HG02981 (cell line): ENCODE results near the gene PSRC1.
A peak's percentile ranks its signal among the peaks of the same experiment; 100 is the strongest.
"Not testable (repeated sequence)": the region's sequence is repeated elsewhere in the genome, so short reads cannot be mapped to it uniquely, and the experiment has no call there.

Experiments
- ATAC-seq: cut with Tn5 transposase; IDR thresholded peaks from one replicate; pipeline ENCODE4 v1.9.1; 2021; ENCODE audit warnings: mild to moderate bottlenecking, moderate library complexity; ENCODE audit not compliant: unreplicated experiment

PSRC1 gene

DNA sequence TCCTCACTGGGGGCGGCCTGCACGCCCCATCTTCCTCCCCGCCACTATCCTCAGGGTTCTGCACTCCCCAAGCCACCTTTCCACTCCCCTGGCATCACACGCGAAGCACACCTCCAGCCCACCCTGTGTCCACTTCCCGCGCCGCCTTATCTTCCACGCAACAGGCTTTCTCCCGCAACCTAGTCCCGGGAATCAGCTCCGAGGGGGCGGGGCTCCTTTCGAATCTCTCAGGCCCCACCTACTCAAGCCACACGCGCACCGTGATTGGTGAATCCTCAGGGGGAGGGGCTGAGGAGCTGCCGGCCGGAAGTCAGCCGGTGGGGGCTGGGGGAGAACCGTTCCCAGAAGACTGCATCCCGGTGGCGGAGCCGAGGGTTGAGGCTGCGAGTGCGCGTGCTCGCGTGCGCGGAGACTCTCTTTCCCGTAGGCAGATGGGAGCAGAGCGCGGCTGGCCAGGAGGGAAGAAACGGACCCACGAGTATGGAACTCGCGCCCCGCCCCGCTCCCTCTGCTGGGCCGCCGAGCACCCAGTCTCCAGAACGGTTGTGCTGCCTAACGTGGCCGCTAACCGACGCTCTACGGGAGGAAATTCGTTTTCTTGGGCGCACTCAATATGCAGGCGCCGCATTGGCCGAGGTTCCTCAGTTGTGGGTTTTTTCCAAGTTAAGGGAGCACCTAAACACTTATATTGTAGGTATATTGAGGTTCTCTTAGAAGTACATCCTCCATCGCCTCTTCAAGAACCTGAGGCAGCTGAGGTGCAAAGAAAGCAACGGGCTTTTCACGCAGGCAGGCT, at the start of gene PSRC1:
Gene PSRC1, minus strand, starts transcription at position 194 of the 796 bp plus-strand sequence.
- peak; percentile 96 for ATAC-seq

DNA sequence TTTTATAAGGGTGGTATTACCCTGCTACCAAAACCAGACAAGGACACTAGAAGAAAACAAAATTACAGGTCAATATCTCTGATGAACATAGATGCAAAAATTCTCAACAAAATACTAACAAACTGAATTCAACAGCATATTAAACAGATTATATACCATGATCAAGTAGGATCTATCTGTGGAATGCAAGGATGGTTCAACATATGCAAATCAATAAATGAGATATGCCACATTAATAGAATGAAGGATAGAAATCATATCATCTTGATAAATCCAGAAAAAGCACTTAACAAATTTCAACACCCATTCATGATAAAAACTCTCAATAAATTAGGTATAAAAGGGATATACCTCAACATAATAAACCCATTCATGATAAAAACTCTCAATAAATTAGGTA, 48.2 kb upstream of the PSRC1 start:
- ATAC-seq: no peak

DNA sequence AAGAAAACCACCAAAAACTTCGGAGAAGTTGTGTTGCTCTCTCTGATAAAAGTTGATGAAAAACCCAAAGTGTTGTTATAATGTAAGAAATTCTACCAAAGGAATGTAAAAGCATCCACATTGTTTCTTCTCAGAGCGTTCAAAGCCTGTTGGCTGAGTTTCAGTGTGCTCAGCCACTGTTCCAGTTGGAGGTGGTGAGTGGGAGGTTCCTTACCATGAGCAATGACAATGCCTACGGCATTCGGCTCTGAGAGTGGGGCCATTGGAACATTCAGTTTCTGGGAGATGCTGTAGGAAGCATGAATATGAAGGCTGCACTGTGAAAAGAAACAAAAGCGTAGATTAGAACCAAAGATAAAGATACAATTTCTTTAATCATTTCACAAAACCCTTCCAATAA, 44.3 kb upstream of the PSRC1 start:
- ATAC-seq: no peak

DNA sequence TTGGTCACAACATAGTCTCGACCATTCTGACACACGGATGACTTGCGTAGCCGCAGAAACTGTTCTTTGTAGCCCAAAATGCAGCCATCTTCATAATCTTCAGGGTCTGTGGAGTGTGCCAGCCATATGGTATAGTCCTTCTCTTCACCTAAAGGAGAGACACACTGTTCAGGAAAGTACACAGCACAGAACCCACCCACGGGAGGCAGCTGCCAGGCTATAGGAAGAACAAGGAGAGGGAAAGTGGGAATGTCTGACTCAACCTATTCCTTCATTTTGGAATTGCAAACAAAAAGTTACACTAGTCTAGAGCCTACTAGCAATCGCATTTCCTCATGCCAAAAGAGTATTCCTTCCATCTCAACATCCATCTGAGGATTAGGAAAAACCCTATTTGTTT, 40.0 kb upstream of the PSRC1 start:
- no peak for ATAC-seq

DNA sequence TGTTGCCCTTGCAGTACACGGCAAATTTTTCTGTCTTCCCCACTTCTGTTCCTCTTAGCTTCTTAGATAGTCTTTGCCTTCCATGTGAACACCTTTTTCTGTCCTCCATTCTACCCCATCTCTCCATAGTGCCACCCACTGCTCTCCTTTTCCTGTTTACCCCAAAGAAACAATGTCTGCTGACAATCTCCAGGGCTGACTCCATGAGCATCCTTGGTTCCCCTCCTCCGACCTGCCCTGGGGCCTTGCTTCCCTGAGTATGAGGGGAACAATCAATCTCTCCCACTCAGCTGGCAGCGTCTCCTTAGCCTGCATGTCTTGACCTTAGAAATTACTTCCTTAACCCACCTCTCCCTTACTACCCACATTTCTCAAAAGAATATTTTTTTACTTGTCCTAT, 36.2 kb upstream of the PSRC1 start:
- no peak for ATAC-seq

DNA sequence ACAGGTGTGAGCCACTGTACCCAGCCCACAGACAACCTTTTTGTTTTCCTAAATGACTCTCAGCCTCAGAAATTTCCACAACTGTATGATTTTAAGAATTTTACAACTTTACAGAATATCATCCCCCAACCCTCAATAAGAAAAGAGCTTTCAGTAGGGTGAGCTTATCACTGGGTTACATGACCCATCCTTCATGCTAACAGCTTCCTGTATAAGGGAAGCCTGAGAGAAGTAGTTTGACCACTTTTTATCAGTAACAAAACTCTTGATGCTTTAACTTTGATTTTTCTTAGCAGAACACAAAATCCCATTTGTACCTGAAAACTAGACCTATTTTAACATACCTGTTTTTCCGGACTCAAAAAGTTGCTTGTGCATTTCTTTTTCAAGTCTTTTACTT, 33.6 kb upstream of the PSRC1 start:
- no peak for ATAC-seq

DNA sequence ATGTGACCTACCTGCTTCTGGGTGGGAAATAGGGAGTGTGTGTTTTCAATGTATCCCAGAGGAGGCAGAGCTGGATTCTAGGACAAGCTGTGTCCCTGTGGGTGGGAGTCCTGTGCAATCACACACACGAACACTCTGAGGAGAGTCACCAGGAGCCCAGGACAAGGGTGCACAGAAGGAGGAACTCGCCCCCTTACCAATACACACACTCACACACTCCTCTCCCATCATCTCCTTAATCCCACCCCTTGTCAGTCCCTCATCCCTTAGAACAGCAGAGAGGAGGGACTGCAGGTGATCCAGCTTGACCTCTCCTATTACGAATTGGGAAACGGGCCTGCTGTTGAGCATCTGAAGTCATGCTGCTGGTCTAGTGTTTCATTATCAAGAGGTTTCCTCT, 32.3 kb upstream of the PSRC1 start:
- no peak for ATAC-seq

DNA sequence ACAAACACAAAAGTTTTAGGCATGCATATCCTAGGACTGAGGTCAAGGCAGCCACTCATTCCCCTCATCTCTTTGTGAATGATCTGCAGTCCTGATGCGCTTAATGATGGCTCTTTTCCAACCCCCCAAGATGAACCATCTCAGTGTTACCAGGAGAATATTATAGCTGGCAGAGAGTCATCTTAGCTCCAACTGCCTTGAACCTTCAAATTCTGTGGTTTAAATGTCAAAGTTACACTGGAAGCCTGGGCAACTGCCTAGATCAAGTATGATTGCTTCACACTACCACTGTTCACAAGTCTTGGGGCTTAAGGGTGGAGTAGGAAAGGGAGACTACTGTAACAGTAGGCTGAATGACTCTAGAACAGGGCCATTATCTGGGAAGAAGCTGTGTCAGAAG, 31.9 kb upstream of the PSRC1 start:
- no peak for ATAC-seq

DNA sequence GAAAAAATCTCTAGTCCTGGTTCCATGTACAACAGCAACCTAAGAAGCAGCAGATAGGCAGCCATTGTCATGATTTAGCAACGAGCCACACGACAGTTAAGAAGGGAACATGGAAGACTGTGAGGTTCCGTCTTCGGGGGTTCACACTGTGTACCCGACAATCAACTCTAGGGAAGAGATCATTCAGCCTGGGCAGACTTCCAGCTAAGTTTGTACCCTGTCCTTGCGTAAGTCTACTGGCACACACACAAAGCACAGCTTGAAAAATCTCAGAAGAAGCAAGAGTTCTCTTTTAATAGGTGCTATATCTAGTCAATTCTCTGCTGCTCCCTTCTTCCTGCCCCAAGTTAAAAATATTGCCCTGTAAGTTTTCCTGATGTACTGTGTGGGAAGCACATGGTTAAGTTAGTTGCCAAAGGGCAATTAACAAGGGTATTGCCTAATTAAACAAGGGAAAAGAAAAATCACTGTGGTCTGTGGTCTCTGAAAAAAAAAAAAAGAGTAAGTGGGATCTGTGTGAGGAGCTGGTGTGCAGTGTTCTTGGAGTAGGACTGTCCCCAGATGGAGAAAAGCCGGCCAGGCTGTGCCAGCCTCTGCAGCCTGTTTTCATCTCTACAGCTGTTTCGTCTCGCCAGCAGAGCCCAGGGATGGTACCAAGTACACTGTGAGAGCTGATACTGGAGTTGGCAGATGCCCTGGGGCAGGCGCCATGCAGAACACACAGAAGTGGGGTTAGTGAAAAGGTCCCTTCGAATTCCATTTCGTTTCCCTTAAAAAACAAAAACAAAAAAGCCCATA, 30.2 kb upstream of the PSRC1 start:
- ATAC-seq: no peak

DNA sequence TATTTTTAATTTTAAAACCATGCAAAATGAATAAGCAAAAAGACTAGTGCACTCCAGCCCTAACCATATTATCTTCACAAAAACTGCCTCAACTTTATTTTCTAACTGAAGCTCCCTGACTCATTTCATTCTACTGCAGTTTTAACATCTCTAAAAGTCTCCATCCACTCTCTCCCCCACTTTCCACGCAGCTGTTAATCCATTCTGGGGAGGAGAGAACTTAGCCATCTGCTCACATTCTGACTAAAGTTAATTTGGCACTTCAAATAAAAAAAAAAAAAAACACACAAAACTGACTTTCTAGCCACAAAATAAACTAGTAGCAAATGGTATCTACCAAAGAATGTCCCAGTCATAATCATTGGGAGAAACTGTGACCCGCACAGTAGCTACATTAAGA, 29.3 kb upstream of the PSRC1 start:
- no peak for ATAC-seq

DNA sequence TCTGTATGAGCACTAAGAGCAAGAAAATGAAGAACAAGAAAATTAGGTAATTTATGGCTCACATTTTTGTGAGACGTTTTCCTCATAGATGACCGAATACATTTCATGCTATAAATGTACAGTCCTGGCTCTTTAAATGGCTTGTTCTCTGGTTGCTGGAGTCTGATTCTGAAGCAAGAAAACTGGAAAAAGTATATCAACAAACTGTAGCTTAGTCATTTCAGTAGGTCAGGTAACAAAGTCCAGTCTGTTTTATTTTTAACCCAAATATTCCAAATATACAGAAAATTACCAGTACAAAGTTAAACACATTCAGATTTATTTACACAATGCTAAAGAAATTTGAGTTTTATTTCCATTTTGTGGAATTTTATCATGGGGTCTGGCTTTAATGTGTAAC, 26.4 kb upstream of the PSRC1 start:
- no peak for ATAC-seq

DNA sequence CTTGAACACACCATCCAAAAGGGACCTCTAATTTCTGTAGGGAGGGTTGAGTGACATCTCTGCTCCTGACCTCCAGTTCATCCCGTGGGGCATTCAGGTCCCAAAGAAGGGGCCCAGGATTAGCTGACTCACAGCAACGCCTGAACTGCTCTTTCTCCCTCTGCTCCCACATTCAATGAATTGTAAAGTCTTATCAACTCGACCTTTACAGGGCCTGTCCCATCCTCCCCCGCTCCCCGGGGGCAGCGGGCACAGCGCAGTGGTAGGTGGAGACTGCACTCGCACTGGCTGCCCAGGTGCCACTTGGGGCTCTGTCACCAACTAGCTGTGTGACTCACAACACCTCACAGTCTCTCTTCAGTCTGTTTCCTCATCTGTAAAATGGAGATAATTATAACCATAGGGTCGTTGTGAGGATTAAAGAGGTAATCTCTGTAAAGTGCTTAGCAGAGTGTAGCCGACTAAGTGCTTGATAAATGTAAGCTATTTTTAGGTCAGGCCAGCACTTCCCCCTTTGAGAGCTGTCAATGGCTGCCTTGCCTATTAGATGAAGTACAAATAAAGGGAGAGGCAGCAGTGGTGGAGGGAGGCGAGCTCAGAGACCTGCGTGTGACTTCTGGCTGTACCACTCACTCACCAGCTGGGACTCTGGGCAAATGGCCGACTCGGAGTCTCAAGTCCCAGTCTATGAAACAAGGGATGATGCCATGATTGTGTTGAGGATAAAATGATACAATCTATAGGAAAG, 24.5 kb upstream of the PSRC1 start:
- ATAC-seq: no peak

DNA sequence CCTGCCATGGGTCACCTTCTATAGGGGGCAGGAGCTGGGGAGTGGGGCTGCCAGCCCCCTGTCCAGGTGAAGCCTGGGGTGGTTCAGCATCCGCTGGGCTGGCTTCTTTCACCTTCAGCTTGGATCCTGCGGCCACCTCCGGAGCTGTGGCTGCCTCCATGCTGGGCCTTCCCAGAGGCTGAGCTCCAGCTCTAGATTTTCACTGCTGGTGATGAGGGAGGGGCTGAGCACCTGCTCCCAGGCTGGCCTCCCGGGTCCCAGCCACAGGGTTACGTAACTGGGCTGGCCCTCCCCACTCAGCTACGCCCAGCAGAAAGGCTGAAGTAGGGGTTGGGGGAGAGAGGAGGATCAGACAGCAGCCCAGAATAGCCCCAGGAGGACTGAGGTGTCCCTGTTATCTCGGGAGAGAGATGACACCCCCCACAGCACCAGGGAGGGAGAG, 23.9 kb upstream of the PSRC1 start, which contains the start of gene MYBPHL:
Gene MYBPHL, minus strand, starts transcription at position 180 of the 442 bp plus-strand sequence. Its CDS starts 20 bp downstream, at position 160.
- no peak for ATAC-seq

DNA sequence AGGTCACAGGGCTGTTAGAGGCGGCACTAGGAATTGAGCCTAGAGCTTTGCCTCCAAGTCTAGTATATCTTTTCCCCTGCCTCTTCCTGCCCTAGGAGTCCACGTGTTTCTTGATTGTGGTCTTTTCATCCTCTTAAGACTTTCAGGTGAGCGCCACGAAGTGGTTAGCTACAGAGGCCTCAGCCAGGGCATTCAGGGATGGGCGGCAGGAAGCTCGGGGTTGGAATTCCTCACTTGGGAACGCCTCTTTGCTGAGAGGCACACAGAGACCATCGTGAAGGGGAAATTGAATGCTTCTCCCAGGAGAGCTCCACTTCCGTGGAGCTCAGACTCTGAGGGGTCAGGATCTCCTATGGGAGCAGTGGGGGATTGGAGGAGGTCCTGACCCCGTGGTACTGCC, 23.0 kb upstream of the PSRC1 start:
- ATAC-seq: not testable (repeated sequence)

DNA sequence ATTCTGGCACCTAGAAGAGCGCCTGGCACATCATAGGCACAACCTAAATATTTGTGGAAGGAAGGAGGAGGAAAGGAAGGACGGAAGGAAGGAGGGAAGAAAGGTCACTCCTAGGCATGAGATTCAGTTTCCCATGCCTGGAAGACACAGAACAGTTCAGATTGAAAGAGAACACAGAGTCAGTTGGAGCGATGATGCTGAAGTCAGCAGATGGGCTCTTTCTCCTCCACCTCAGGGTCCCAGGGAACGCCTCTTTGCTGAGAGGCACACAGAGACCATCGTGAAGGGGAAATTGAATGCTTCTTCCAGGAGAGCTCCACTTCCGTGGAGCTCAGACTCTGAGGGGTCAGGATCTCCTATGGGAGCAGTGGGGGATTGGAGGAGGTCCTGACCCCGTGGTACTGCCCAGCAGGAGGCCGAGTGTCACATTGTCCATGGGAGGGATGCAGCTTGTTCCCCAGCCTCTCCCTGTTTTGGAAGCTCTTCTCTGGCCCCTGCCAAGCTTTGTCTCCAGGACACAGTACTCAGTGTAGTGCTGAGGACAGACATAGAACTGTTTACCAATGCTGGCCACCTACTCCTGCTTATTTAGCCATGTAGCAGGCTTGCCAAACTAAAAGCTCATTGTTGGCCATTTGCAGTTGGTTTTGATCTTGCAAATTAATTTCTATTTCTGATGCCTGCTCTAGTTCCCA, 21.4 kb upstream of the PSRC1 start:
- no peak for ATAC-seq

DNA sequence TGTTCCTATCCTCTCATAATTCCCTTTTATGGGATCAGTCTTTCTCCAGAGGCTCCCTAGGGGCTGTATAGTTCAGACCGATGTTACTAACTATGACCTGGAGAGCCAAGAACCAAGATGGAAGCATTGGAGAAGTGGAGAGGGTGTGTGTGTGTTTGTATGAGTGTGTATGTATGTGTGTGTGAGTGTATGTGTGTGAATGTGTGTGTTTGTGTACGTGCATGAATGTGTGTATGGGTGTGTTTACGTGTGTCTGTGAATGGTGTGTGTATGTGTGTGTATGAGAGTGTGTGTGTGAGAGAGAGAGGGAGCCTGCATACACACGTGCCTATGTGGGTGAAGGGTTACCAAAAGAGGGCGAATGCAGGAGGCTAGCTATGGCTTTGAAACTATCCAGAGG, 18.9 kb upstream of the PSRC1 start:
- ATAC-seq: no peak

DNA sequence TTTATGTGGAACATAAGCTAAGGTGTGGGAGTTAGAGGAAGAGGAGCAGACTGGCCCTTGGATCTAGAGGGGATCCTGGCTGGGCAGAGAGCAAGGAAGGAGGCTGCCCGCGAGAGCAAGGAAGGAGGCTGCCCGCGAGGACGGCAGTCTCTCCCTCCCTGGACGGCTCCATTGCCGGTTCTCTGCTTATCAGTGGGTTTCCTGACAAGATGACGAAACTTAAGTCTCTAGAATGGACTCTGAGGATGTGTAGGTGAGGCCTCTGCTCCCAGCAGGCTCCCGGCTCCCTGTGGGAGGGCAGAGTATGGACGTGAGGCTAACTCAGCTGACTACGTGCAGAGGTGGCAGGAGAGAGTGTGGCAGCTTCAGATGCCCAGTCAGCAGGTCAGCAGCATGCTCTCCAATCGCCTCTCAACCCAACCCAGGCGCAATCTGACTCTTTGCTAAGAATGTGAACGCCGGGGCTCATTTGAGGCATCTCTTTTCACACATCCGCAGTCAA, 17.8 kb upstream of the PSRC1 start:
- ATAC-seq: no peak

DNA sequence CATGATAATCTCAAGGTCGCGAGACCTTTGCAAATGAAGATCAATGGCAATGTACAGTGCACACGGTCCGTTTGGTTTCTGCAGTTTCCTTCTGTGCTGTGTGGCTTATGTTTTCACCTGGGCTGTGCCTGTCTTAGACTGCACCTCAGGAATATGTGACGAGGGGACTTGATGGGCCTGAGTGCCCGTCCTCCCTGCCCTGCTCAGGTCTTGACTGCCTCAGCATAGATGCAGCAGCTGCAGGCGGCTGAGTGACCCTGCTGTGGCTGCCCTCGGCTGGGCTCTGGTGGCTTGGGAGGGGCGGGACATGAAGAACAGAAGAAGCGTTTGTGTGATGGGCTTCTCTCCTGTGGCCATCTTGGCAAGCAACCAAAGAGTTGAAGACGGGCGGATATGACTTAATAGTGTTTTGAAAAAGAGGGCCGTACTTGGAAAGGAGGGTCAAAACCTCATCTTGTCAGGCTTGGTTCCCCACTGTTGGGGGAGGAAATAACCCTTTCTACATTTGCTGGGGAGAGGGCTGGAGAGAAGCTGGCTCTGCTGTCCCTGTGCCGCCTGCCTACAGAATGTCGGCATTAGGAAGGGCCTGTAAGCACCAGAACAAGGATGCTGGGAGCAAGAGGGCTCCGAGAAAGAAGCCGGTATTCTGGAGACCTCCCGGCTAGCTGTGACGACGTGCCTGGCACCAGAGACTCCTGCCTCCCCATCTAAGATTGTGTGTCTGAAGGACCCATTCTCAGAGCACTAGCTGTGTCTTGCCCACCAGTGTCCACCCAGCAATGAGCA, 16.8 kb upstream of the PSRC1 start:
- no peak for ATAC-seq

DNA sequence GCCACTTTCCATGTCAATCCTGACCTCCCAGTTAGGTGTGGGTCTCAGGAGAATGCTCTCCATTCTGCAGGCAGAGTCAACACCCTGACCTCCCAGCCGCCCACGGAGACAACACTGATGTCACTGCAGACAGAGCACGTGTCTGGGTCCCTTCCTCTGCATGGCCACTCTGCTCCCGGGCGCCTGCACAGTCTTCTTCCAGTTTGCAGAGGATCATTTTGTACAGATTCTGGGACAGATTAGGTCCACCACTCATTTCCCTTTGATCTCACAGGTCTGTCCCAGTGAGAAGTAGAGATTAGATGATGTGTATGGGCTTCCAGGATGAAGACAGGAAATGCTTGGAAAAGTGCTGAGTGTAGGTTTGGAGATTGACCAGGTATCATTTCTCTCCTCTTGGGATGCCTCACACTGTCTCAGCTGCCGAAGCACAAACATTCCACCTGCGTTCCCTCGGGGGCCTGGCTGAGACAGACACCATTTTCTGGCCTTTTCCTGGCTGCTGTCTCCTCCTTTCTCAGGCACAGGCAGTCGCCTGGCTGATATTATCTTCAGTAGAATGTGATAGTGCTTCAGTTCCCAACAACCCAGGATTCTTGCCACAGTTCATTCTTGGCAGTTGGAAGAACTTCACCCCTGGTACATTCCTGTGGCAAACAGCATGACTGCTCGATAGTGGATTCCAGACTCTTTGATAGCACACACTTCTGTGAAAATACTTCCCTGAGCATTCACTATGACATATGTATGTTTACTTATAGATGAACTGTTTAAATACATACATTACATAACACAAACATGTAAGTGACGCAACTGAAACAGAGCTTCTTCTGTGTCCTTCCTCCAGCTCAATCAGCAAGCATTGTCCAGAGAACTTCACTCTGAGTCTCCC, 16.0 kb upstream of the PSRC1 start:
- ATAC-seq: no peak
